HepG2 (cell line): ENCODE measurements around the gene PTPRD.

Experiments used
- CTCF ChIP-seq: sonication (generic); formaldehyde crosslinking; IDR thresholded peaks from 2 replicates; pipeline ENCODE4 v1.5.0; 2020; ENCODE audit warnings: mild to moderate bottlenecking, missing genetic modification reagents, moderate library complexity
- ETV6 ChIP-seq: sonication (generic); formaldehyde crosslinking; conservative IDR thresholded peaks from 2 replicates; pipeline ENCODE4 v1.4.0; 2020; ENCODE audit warnings: missing genetic modification reagents
- HCFC1 ChIP-seq: fragments of 150-350 bp; IDR thresholded peaks from 2 replicates; pipeline ENCODE4 v1.6.1; 2014; ENCODE audit warnings: low read depth, low read length
- NR2F6 ChIP-seq, 2 experiments: IDR thresholded peaks; 2 replicates each; pipeline ENCODE4 v1.6.1; 2016; ENCODE audit warnings: antibody characterized with exemption in 1 of 2, mild to moderate bottlenecking in 1 of 2

- no peak for TF ChIP-seq NR2F6 (IDR thresholded peaks at IDR 0.05)
- no peak for TF ChIP-seq NR2F6 (CRISPR knock-in tag; IDR thresholded peaks at IDR 0.05)
- no peak for TF ChIP-seq ETV6 (CRISPR knock-in tag)
- no peak for TF ChIP-seq HCFC1
- no peak for TF ChIP-seq CTCF (CRISPR knock-in tag)
Measured at GRCh38 chr9:9341203-9341602, 1271.6 kb downstream of the PTPRD start.
